ENCODE data around the gene NAALADL1. TPM values are rescaled to one million over a fixed set of nuclear protein-coding genes. Genes with fewer than 3 reads are reported as not detected.

Gene NAALADL1
- total and polyA plus RNA-seq, 2 experiments from 2014 or later = 11.1 to 13.7 TPM

DNA sequence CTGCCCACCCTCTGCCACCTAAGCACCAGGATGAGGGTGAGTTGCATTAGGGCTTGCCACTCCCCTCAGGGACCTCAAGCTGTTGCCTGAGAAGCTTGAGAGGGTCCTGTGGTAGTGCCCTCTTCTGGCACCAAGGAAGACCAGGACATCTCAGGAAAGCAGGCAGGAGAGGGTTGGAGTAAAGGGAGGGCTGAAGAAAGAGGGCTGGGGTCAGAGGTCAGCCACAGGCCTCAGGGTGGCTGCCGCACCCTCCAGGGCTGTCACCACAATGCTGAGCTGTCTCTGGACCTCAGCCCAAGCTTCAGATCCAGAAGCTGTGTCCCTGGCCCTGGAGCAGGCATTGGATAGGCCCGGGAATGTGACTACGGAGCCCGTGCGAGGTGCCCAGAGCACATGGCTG is 13.3 kb downstream of the NAALADL1 start:
- H3K36me3 Mint-ChIP-seq (ENCODE audit: low read depth) = peaks cover 17% of the 10 kb centered on the region
- no peak overlapping the region for H3K4me3 Mint-ChIP-seq
- DNase-seq (ENCODE audit: low spot score) (no peak), ATAC-seq (no peak)
- Histone ChIP-seq H3K27me3 (ENCODE audit: insufficient read depth) (peaks cover 7% of the 10 kb centered on the region; the same call in 1 of the 2 replicates), H3K27ac (ENCODE audit: low read depth) (no peak overlapping the region), H3K36me3 (ENCODE audit: insufficient read depth) (no peaks in the 10 kb centered on the region), H3K4me2 (no peak overlapping the region), H3K79me2 (replicated peaks; ENCODE audit: insufficient read depth) (peaks cover 18% of the 10 kb centered on the region), H3K4me3 (no peak overlapping the region), H3K9me2 (ENCODE audit: insufficient read depth) (no peaks in the 10 kb centered on the region), H2AFZ (no peak overlapping the region), H3F3A (replicated peaks; ENCODE audit: low read depth) (0 out of 2 replicates have a peak, but pooled peaks cover 8% of the 10 kb centered on the region), H3K4me1 (ENCODE audit: insufficient read depth) (peaks cover 3% of the 10 kb centered on the region; the same call in 1 of the 2 replicates), H4K20me1 (replicated peaks; ENCODE audit: insufficient read depth) (peaks cover 11% of the 10 kb centered on the region)
- H3K4me1 Mint-ChIP-seq = peaks cover 17% of the 10 kb centered on the region
- no peak overlapping the region for H3K27ac Mint-ChIP-seq
- H3K27me3 Mint-ChIP-seq (ENCODE audit: insufficient read depth, low read depth, poor library complexity) = peaks cover 8% of the 10 kb centered on the region
- no peaks in the 10 kb centered on the region for H3K9me3 Mint-ChIP-seq
- TF ChIP-seq ZNF114 (CRISPR knock-in tag; IDR thresholded peaks at IDR 0.05) (no peak), ZNF331 (CRISPR knock-in tag; IDR thresholded peaks at IDR 0.05; ENCODE audit: low read depth) (no peak), POLR2AphosphoS5 (IDR thresholded peaks at IDR 0.05; ENCODE audit: low read depth) (no peak)
- TF ChIP-seq, protein P1, sequence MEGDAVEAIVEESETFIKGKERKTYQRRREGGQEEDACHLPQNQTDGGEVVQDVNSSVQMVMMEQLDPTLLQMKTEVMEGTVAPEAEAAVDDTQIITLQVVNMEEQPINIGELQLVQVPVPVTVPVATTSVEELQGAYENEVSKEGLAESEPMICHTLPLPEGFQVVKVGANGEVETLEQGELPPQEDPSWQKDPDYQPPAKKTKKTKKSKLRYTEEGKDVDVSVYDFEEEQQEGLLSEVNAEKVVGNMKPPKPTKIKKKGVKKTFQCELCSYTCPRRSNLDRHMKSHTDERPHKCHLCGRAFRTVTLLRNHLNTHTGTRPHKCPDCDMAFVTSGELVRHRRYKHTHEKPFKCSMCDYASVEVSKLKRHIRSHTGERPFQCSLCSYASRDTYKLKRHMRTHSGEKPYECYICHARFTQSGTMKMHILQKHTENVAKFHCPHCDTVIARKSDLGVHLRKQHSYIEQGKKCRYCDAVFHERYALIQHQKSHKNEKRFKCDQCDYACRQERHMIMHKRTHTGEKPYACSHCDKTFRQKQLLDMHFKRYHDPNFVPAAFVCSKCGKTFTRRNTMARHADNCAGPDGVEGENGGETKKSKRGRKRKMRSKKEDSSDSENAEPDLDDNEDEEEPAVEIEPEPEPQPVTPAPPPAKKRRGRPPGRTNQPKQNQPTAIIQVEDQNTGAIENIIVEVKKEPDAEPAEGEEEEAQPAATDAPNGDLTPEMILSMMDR (conservative IDR thresholded peaks at IDR 0.05; ENCODE audit: low read depth in 2 of 2) = peak in 1 of 2 experiments; percentile 30; a peak in 1 of 4 replicates

DNA sequence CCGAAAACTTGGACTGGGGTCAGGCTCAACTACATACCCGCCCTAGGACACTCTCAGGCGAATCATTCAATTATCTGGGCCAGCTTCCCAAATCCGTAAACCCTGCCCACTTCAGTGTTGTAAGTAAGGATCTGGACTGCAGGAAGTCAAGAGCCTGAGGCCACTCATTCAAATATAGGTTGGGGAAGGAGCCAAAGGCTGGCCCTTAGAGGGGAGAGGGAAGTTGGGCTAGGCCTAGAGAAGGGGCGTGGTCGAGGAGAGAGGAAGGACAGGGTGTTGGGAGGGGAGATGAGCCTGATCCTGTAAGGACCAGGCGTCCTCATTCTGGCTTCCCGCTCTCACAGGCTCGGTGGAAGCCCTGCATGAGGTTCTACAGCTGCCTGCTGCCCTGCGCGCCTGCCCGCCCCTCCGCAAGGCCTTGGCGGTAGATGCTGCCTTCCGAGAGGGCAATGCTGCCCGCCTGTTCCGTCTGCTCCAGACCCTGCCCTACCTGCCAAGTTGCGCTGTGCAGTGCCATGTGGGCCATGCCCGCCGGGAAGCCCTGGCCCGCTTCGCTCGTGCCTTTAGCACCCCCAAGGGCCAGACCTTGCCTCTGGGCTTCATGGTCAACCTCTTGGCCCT is 14.4 kb downstream of the NAALADL1 start:
- peaks cover 3% of the 10 kb centered on the region; the same call in 1 of the 2 replicates for H3K4me1 ChIP-seq (ENCODE audit: insufficient read depth)
- no peak for DNase-seq (ENCODE audit: low spot score)
- H3K79me2 ChIP-seq (replicated peaks; ENCODE audit: insufficient read depth) = peaks cover 18% of the 10 kb centered on the region
- Mint-ChIP-seq H3K27me3 (ENCODE audit: insufficient read depth, low read depth, poor library complexity) (peaks cover 8% of the 10 kb centered on the region), H3K4me3 (no peak overlapping the region), H3K27ac (no peak overlapping the region), H3K4me1 (peaks cover 17% of the 10 kb centered on the region), H3K9me3 (no peaks in the 10 kb centered on the region), H3K36me3 (ENCODE audit: low read depth) (peaks cover 17% of the 10 kb centered on the region)
- 0 out of 2 replicates have a peak, but pooled peaks cover 13% of the 10 kb centered on the region for H3F3A ChIP-seq (replicated peaks; ENCODE audit: low read depth)
- no peaks in the 10 kb centered on the region for H3K36me3 ChIP-seq (ENCODE audit: insufficient read depth)
- H2AFZ ChIP-seq = no peak overlapping the region
- no peak overlapping the region for H3K27ac ChIP-seq (ENCODE audit: low read depth)
- H3K4me3 ChIP-seq = no peak overlapping the region
- no peaks in the 10 kb centered on the region for H3K9me2 ChIP-seq (ENCODE audit: insufficient read depth)
- H3K27me3 ChIP-seq (ENCODE audit: insufficient read depth) = peaks cover 7% of the 10 kb centered on the region; the same call in 1 of the 2 replicates
- H4K20me1 ChIP-seq (replicated peaks; ENCODE audit: insufficient read depth) = peaks cover 11% of the 10 kb centered on the region
- ATAC-seq = no peak
- no peak overlapping the region for H3K4me2 ChIP-seq
- TF ChIP-seq, protein P2, sequence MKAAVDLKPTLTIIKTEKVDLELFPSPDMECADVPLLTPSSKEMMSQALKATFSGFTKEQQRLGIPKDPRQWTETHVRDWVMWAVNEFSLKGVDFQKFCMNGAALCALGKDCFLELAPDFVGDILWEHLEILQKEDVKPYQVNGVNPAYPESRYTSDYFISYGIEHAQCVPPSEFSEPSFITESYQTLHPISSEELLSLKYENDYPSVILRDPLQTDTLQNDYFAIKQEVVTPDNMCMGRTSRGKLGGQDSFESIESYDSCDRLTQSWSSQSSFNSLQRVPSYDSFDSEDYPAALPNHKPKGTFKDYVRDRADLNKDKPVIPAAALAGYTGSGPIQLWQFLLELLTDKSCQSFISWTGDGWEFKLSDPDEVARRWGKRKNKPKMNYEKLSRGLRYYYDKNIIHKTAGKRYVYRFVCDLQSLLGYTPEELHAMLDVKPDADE (IDR thresholded peaks at IDR 0.05) = no peak
- TF ChIP-seq, protein P1 (conservative IDR thresholded peaks at IDR 0.05; ENCODE audit: low read depth in 2 of 2) = no peak
- TF ChIP-seq, protein P3, sequence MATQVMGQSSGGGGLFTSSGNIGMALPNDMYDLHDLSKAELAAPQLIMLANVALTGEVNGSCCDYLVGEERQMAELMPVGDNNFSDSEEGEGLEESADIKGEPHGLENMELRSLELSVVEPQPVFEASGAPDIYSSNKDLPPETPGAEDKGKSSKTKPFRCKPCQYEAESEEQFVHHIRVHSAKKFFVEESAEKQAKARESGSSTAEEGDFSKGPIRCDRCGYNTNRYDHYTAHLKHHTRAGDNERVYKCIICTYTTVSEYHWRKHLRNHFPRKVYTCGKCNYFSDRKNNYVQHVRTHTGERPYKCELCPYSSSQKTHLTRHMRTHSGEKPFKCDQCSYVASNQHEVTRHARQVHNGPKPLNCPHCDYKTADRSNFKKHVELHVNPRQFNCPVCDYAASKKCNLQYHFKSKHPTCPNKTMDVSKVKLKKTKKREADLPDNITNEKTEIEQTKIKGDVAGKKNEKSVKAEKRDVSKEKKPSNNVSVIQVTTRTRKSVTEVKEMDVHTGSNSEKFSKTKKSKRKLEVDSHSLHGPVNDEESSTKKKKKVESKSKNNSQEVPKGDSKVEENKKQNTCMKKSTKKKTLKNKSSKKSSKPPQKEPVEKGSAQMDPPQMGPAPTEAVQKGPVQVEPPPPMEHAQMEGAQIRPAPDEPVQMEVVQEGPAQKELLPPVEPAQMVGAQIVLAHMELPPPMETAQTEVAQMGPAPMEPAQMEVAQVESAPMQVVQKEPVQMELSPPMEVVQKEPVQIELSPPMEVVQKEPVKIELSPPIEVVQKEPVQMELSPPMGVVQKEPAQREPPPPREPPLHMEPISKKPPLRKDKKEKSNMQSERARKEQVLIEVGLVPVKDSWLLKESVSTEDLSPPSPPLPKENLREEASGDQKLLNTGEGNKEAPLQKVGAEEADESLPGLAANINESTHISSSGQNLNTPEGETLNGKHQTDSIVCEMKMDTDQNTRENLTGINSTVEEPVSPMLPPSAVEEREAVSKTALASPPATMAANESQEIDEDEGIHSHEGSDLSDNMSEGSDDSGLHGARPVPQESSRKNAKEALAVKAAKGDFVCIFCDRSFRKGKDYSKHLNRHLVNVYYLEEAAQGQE (IDR thresholded peaks at IDR 0.05; ENCODE audit: unreplicated experiment) = no peak
- TF ChIP-seq STAT1 (IDR thresholded peaks at IDR 0.05; ENCODE audit: unreplicated experiment) (no peak), ZNF331 (CRISPR knock-in tag; IDR thresholded peaks at IDR 0.05; ENCODE audit: low read depth) (no peak), JUNB (IDR thresholded peaks at IDR 0.05; ENCODE audit: unreplicated experiment) (no peak), POLR2AphosphoS5 (IDR thresholded peaks at IDR 0.05; ENCODE audit: low read depth) (no peak), CREB1 (CRISPR knock-in tag; IDR thresholded peaks at IDR 0.05; ENCODE audit: low read depth) (no peak), EZH2phosphoT487 (IDR thresholded peaks at IDR 0.05; ENCODE audit: unreplicated experiment) (no peak), ZNF114 (CRISPR knock-in tag; IDR thresholded peaks at IDR 0.05) (no peak)
